ENCODE results near the gene NRF1.
"Not testable (repeated sequence)": the region's sequence is repeated elsewhere in the genome, so short reads cannot be mapped to it uniquely, and the experiment has no call there.

NRF1 gene

DNA sequence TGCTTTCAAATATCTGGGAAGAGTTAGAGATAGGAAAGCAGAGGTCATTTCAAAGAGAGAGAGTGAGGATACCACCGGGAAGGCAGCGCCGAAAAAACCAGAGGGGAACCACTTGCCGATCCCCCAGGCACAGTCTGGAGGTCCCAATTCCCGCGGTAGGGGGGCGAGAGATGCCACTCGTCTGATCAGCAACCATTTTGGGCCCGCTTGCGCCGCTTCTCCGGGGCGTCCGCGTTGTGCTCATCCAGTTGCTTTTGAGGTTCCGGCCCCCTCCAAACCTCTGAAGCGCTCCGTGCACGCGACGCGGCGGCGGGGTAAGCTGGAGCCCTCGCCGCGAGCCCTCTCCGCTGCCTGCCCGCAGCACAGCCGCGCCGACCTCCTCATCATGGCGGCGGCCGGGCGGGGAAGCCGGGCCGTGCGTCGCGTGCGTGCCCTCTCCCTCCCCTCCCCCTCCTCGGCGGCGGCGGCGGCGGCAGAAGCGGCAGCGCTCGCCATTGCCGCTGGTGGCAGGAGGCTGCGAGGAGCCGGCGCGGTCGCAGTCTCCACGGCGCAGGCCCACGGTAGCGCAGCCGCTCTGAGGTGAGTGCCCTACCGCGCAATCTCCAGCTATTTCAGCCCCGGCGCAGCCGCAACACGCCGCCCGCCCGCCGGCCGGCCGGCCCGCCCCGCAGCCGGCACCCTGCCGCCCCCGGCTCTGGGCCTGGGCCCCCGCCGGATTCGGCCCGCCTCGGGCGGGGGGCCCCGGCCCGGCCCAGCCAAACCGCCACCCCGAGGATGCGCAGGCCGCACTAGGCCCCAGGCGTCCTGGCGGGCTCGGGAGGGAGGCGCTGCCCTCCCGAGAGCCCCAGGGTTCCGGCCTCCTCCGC, at the start of gene NRF1:
Gene NRF1, plus strand, starts transcription at position 475 of the 866 bp plus-strand sequence. CDS start 45,632 bp downstream, outside the sequence.
- DNase-seq (ENCODE audit: low read depth in 2 of 2, low spot score in 1 of 2), result peak; percentile 80 to 82

DNA sequence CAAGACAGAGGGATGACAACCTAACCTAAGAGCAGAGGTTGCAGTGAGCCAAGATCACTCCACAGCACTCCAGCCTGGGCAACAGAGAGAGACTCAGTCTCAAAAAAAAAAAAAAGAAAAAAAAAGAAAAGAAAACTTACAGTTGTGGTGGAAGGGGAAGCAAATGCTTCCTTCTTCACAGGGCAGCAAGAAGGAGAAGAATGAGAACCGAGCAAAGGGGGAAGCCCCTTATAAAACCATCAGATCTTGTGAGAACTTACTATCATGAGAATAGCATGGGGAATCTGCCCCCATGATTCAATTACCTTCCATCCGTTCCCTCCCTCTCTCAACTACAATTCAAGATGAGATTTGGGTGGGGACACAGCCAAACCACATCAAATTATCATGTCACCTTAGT, 45.2 kb upstream of the NRF1 start:
- not testable (repeated sequence) for DNase-seq (ENCODE audit: low read depth in 2 of 2, low spot score in 1 of 2)

DNA sequence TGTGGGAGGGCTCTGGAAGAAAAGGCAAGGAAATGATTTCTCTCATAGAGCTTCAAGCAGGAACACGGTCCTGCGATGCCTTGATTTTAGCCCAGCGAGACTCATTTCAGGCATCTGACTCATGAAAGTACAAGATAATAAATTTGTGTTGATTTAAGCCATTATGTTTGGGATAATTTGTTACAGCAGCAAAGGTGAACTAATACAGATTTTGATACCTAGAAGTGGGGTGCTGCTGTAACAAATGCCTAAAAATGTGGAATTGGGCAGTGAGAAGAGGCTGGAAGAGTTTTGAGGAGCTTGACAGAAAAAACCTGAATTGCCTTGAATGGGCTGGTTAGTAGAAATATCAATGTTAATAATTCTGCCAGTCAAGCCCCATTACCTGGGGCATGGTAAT, 44.1 kb upstream of the NRF1 start:
- no peak for DNase-seq (ENCODE audit: low read depth in 2 of 2, low spot score in 1 of 2)

DNA sequence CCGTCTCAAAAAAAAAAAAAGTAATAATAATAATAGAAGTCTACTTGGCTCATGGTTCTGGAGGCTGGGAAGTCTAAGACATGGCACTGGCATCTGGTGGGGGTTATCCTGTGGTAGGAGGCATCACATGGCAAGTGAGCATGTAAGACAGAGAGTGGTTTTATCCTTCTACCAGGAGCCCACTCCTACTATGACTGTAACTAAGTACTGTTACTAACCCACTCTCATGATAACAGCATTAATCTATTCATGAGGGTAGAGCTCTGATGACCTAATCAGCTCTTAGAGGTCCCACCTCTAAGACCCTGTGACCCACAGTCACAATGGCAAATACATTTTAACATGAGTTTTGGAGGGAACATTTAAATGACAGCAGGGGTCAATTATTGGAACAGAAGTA, 43.3 kb upstream of the NRF1 start:
- DNase-seq (ENCODE audit: low read depth in 2 of 2, low spot score in 1 of 2), result no peak

DNA sequence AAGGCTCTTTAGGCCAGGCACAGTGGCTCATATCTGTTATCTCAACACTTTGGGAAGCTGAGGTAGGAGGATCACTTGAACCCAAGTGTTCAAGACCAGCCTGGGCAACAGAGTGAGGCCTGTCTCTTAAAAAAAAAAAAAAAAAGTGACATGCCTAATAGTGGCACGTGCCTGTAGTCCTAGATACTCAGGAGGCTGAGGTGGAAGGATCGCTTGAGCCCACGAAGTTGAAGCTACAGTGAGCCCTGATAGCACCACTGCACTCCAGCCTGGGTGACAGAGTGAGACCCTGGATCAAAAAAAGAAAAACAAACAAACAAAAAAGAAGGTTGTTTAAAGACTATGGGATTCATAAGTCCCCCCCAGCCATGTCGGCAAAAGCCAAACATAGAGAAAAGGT, 42.2 kb upstream of the NRF1 start:
- no peak for DNase-seq (ENCODE audit: low read depth in 2 of 2, low spot score in 1 of 2)

DNA sequence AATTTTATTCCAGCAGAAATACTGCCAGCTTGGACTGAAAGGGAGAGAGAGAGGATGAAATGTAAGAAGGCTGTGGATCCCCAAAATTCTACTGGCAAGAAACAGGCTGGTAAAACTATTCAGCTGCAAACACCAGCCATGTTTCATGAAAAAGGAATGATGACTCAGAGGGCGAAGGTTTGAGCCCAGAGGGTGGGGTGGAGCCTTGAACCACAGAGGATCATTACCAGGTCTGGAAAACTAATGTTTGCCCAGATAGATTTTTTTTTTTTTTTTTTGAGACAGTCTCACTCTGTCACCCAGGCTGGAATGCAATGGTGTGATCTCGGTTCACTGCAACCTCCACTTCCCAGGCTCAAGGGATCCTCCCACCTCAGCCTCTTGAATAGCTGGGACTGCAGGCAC, 41.7 kb upstream of the NRF1 start:
- no peak for DNase-seq (ENCODE audit: low read depth in 2 of 2, low spot score in 1 of 2)

DNA sequence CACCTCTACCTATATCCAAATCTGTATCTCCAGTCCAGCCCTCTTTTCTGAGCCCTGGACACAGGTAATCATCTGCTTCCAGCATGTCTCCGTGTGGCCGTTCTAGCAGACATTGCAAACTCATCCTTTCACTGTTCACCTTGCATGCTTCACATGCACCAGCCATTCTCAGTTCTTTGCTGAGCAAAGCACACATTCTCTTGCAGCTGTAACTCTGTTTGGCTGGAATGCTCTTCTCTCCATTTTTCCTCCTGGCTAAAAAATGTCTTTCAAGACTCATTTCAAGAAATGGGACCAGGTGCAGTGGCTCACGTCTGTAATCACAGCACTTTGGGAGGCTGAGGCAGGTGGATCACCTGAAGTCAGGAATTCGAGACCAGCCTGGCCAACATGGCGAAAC, 40.3 kb upstream of the NRF1 start:
- no peak for DNase-seq (ENCODE audit: low read depth in 2 of 2, low spot score in 1 of 2)

DNA sequence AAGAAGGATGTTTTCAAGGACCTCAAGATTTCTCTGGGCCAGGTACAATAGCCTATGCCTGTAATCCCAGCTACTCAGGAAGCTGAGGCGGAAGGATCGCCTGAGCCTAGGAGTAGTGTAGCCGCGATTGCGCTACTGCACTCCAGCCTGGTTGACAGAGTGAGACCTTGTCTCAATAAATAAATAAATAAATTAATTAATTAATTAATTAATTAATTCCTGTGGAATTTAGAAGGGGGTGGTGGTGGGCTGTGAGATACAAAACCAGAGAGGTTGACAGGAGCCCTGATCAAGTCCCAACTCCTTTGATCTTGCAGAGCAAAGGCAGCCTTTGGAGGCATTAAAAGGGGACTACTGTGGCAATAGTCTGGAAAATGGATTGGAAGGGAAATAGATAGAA, 39.3 kb upstream of the NRF1 start:
- no peak for DNase-seq (ENCODE audit: low read depth in 2 of 2, low spot score in 1 of 2)

DNA sequence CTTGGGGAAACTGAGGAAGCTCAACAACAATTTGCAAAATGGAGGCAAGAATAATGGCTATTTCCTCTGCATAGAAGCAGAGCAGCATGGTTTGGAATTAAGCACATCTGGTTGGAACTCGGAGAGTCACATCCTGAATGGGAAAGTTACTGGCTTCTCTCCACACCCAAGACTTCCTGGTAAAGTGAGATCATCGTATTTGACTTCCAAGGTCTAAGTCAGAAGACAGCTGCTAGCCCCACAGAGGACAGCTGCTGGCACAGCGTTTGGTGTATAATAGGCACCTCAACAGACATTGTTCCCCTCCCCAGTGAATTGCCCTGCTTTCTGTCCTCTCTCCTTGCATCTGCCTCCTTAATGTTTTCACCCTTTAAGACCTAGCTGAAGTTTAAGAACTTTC, 37.0 kb upstream of the NRF1 start:
- DNase-seq (ENCODE audit: low read depth in 2 of 2, low spot score in 1 of 2), result no peak

DNA sequence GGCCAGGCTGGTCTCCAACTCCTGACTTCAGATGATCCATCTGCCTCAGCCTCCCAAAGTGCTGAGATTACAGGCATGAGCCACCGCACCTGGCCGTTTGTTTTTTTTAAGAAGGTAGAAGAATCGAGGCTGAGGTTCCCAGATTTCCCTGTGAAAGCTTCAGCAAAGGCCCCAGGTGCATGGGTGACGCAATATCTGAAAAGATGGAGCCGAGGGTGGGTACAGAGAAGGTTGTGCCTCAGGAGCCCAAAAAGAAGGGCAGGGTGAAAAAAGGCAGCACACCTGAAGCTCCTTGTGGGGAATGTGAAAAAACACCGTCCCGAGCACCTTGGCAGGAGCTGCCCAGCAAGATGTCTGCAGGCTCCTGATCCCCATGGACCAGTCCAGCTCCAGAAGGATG, 35.8 kb upstream of the NRF1 start:
- no peak for DNase-seq (ENCODE audit: low read depth in 2 of 2, low spot score in 1 of 2)

DNA sequence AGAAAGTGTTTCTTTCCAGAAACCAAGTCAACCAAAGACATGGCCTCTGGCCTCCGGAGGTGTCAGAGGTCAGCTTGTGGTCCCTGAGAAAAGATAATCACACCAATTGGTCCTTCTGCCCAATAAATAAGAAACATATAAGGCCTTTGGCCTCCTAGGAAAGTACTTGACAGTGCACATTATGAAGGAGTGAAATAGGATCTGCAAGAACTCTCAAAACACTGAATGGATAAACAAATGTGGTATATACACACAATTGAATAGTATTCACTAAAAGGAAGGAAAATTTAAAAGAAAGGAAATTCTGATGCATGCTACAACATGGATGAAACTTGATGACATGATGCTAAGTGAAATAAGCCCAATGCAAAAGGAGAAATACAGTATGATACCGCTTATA, 35.4 kb upstream of the NRF1 start:
- no peak for DNase-seq (ENCODE audit: low read depth in 2 of 2, low spot score in 1 of 2)

DNA sequence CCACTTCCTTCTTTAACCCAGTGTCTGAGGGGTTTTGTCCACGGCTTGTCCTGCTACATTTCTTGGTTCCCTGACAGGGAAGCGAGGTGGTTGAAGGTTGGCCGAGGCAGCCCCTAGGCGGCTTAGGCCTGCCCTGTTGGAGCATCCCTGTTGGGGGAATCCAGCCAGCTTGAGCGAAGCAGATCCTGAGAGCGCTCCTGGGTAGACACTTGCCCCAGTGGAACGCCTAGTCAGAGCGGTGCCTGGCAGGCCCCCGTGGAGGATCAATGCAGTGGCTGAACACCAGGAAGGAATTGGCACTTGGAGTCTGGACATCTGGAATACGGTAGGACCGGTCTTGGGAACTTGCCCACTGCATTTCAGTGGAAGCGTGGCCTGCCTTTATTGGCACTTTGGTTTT, 32.7 kb upstream of the NRF1 start:
- DNase-seq (ENCODE audit: low read depth in 2 of 2, low spot score in 1 of 2), result no peak

DNA sequence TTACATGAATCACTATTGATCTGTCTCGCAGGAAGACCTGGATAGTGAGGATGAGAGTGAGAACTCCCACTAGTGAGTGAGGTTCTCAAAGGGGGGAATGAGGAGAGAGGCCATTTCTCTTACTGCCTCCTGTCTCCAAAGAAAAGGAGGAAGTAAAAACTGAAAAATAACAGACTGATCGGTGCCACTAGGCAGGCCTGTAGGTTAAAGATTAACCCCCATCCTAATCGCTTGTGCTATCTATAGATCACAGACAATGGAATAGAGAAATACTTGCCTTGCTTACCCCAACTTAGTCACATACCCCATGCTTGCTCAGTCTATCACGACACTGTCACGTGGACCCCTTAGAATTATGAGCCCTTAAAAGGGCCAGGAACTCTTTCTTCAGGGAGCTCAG, 25.3 kb upstream of the NRF1 start:
- DNase-seq (ENCODE audit: low read depth in 2 of 2, low spot score in 1 of 2), result not testable (repeated sequence)

DNA sequence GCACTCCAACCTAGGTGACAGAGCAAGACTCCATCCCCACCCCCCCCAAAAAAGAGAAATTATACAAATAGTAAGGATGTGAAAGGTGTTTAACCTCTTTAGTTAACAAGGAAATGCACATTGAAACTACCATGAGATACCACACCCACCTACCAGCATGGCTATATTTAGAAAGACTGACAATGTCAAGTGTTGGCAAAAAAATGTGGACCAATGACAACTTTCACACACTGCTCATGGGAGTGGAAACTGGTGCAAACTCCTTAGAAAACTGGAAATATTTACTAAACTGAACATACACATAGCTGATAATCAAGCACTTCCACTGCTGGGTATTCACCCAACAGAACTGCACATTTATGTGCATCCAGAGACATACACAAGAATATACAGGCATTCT, 23.3 kb upstream of the NRF1 start:
- DNase-seq (ENCODE audit: low read depth in 2 of 2, low spot score in 1 of 2), result no peak

DNA sequence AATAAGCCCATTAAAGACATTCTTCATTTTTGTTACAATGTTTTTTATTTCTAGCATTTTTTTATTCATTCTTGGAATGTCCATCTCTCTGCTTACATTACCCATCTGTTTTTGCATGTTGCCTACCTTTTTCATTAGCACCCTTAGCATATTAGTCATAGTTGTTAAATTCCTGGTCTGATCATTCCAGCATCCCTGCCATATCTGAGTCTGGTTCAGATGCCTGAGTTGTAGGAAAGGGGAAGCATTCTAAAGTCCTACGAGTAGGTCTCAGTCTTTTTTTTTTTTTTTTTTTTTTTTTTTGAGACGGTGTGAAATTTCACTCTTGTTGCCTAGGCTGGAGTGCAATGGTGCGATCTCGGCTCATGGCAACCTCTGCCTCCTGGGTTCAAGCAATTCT, 19.7 kb upstream of the NRF1 start:
- no peak for DNase-seq (ENCODE audit: low read depth in 2 of 2, low spot score in 1 of 2)

DNA sequence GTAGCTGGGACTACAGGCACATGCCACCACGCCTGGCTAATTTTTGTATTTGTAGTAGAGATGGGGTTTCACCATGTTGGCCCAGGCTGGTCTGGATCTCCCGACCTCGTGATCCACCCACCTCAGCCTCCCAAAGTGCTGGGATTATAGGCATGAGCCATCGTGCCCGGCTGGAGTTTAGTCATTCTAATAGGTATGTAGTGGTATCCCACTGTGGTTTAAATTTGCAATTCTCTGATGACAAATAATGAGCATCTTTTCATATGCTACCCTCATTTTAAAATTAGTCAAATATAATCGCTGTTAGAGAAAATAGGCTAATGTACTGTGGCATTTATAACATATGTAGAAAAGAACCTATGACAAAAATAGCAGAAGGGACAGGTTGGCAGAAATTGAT, 15.1 kb upstream of the NRF1 start:
- DNase-seq (ENCODE audit: low read depth in 2 of 2, low spot score in 1 of 2), result not testable (repeated sequence)

DNA sequence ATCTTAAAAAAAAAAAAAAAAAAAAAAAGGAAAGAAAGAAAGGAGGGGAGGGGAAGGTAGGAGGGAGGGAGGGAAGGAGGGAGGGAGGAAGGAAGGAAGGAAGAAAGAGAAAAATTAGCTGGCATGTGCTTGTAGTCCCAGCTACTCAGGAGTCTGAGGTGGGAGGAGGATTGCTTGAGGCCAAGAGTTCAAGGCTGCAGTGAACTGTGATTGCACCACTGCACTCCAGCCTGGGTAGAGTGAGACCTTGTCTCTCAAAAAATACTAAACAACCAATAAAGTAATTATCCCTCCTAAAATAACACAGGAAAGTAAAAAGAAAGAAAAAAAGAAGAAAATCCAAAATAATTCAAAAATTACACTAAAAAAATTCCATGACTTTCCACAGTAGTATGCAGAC, 13.8 kb upstream of the NRF1 start:
- no peak for DNase-seq (ENCODE audit: low read depth in 2 of 2, low spot score in 1 of 2)

DNA sequence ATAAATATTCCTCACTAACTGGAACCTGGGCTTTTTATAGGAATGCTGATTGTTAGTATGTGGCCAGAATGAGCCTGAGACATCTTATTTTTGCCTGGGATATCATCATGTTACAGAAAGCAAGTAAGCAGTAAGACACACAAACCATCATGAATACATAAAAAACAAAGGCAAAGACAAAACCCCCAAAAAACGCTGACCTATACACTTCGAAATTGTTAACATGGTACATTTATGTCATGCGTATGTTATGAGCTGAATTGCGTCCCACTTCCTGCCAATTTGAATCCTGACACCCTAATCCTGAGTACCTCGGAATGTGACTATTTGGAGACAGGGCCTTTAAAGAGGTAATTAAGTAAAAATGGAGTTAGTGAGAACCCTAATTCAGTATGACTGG, 12.3 kb upstream of the NRF1 start:
- no peak for DNase-seq (ENCODE audit: low read depth in 2 of 2, low spot score in 1 of 2)

DNA sequence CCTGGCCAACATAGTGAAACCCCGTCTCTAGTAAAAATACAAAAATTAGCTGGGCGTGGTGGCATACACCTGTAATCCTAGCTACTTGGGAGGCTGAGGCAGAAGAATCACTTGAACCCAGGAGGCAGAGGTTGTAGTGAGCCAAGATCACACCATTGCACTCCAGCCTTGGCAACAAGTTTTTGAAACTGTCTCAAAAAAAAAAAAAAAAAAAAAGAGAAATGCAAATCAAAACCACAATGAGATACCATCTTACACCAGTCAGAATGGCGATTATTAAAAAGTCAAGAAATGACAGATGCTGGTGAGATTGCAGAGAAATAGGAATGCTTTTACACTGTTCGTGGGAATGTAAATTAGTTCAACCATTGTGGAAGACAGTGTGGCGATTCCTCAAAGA, 7.9 kb upstream of the NRF1 start:
- not testable (repeated sequence) for DNase-seq (ENCODE audit: low read depth in 2 of 2, low spot score in 1 of 2)

DNA sequence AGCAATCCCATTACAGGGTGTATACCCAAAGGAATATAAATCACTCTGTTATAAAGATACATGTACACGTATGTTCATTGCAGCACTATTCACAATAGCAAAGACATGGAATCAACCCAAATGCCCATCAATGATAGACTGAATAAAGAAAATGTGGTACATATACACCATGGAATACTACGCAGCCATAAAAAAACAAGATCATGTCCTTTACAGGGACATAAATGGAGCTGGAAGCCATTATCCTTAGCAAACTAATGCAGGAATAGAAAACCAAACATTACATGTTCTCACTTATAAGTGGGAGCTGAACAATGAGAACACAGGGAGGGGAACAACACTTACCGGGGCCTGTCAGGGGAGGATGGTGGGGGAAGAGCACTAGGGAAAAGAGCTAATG, 7.5 kb upstream of the NRF1 start:
- DNase-seq (ENCODE audit: low read depth in 2 of 2, low spot score in 1 of 2), result not testable (repeated sequence)

DNA sequence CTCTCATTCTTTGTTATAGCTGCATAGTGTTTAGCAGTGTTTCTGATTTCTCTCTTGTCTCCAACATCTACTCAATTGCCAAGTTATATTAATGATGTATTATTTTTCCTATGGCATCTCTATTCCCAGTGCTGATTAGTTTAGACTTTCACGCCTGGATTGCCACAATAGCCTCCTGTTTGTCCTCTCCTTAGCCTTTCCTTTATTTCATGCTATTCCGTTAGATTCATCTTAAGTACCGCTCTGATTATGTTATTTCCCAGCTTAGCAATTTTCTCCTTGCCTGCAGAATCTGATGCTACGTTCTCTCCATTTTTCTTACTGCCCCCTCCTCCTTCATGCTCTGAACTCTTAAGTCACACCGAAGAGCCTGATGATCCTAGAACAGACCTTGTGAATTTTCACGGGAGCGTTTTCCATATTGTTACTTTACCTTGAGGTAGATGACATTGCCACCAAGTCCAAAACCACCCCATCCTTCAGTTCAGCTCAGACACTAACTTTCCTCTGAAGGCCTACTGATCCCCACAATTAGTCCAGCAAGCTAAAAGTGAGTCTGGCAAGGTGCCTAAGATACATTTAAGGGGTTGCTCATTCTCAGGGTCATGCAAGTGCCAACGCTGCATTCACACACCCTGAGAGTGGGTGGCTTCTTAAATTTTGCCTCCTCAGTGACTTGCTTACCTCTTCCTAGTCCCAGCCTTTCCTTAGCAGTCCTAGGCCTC, 6.6 kb upstream of the NRF1 start:
- no peak for DNase-seq (ENCODE audit: low read depth in 2 of 2, low spot score in 1 of 2)

DNA sequence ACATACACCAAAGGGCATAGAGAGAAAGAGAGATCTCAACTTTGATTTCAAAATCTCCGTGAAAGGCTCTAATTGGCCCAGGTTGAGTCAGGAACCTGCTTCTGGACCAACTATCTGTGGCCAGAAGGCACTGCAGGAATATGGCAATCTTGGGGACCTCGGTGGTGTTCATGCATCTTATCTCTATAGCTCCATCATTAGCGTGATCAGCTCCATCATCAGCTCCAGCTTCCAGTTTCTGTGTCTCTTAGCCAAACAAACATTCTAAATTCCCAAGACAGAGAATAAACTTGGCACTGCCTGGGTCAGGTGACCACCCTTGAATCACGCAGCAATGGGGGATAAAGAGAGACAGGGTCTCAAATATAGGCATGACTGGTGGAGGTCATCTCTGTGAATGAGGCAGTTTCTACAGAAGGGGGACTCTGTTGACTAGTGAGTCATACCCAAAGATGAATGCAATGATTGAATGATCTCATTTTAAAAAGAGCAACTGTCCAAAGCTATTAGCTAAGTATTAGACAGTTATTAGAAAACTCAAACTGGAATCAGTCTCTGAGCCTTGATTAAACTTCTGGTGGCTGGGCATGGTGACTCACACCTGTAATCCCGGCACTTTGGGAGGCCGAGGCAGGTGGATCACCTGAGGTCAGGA, 5.4 kb upstream of the NRF1 start:
- DNase-seq (ENCODE audit: low read depth in 2 of 2, low spot score in 1 of 2), result no peak

All from stimulated activated CD8-positive, alpha-beta memory T cell treated with anti-CD3 and anti-CD28 coated beads, Interleukin-4, amount 100 ng/mL, for 1 hour (primary cell).